Gastroesophageal sphincter (tissue), 3 donors: ENCODE data around the gene UNC93B1.
"Not testable (repeated sequence)": the region's sequence is repeated elsewhere in the genome, so short reads cannot be mapped to it uniquely, and the experiment has no call there.

Experiments used
- CTCF ChIP-seq, 4 experiments: fragments of 200-600 bp in 2 of 4; fragments of 450-650 bp in 2 of 4; sonication (generic) in 1 of 4; IDR thresholded peaks; one replicate each; pipeline ENCODE4 v1.5.1; 2017 to 2019; ENCODE audit warnings: antibody characterized with exemption in 4 of 4, mild to moderate bottlenecking in 2 of 4, moderate library complexity in 2 of 4
- EP300 ChIP-seq: sonication (generic); formaldehyde crosslinking; IDR thresholded peaks from one replicate; pipeline ENCODE4 v1.6.1; 2017; ENCODE audit warnings: antibody characterized with exemption, mild to moderate bottlenecking
- POLR2A ChIP-seq, 2 donors: fragments of 450-650 bp; IDR thresholded peaks; one replicate each; pipeline ENCODE4 v1.6.1; 2017; ENCODE audit warnings: antibody characterized with exemption in 2 of 2, mild to moderate bottlenecking in 2 of 2, moderate library complexity in 1 of 2
- POLR2AphosphoS5 ChIP-seq: sonication (generic); formaldehyde crosslinking; IDR thresholded peaks from one replicate; pipeline ENCODE4 v1.6.1; 2017; ENCODE audit warnings: antibody characterized with exemption

- TF ChIP-seq CTCF (IDR thresholded peaks at IDR 0.05); POLR2AphosphoS5; EP300; POLR2A (IDR thresholded peaks at IDR 0.05): not testable (repeated sequence)
These were observed 25.0 kb downstream of the UNC93B1 start for GRCh38 chr11:67978766-67979418.
